Esophagus muscularis mucosa (tissue), 4 donors: ENCODE data around the gene ANKRD60. TPM values are rescaled to one million over a fixed set of nuclear protein-coding genes. Genes with fewer than 3 reads are reported as not detected.

Experiments
- DNase-seq: peaks from one replicate; pipeline ENCODE4 v3.0.0-alpha.2; 2017; ENCODE audit errors: extremely low spot score
- H3K27ac ChIP-seq, 4 donors: fragments of 200-600 bp; sonication (generic); replicated peaks in 1 of 4; 1 replicate in 3 of 4; 2 replicates in 1 of 4; pipeline ENCODE4 v1.5.1; 2016 to 2019; ENCODE audit warnings: mild to moderate bottlenecking in 1 of 4
- H3K27me3 ChIP-seq, 4 donors: fragments of 200-600 bp; sonication (generic); one replicate each; pipeline versions ENCODE4 v1.5.1 to v1.6.0; 2016 to 2019
- H3K36me3 ChIP-seq, 4 donors: fragments of 200-600 bp; sonication (generic); one replicate each; pipeline ENCODE4 v1.5.1; 2016 to 2019
- H3K4me1 ChIP-seq, 4 donors: fragments of 200-600 bp; sonication (generic); one replicate each; pipeline ENCODE4 v1.5.1; 2016 to 2019
- H3K4me3 ChIP-seq, 4 donors: fragments of 200-600 bp; sonication (generic); 1 replicate in 2 of 4; 2 replicates in 2 of 4; pipeline ENCODE4 v1.5.1; 2016 to 2019; ENCODE audit warnings: mild to moderate bottlenecking in 4 of 4, moderate library complexity in 1 of 4
- H3K9me3 ChIP-seq, 4 donors: fragments of 200-600 bp; sonication (generic); 1 replicate in 3 of 4; 2 replicates in 1 of 4; pipeline ENCODE4 v1.5.1; 2016 to 2019
- CTCF ChIP-seq, 3 experiments: fragments of 200-600 bp in 2 of 3; fragments of 450-650 bp in 1 of 3; sonication (generic) in 2 of 3; IDR thresholded peaks; one replicate each; pipeline ENCODE4 v1.5.1; 2017 to 2019; ENCODE audit warnings: antibody characterized with exemption in 3 of 3, mild to moderate bottlenecking in 2 of 3, moderate library complexity in 1 of 3
- EP300 ChIP-seq: sonication (generic); formaldehyde crosslinking; IDR thresholded peaks from one replicate; pipeline ENCODE4 v1.6.1; 2017; ENCODE audit warnings: antibody characterized with exemption
- POLR2A ChIP-seq: fragments of 450-650 bp; IDR thresholded peaks from one replicate; pipeline ENCODE4 v1.6.1; 2017; ENCODE audit warnings: antibody characterized with exemption, moderate library complexity, mild to moderate bottlenecking, low read depth
- POLR2AphosphoS5 ChIP-seq, 2 donors: sonication (generic); formaldehyde crosslinking; IDR thresholded peaks; one replicate each; pipeline ENCODE4 v1.6.1; 2017; ENCODE audit warnings: antibody characterized with exemption in 2 of 2
- WGBS: methylation state at CpG from one replicate; pipeline ENCODE4 v1.1.5; 2018; 5-methylcytosine and 5-hydroxymethylcytosine counted together
- intact Hi-C: fragments of 100-400 bp; cut with DNase I; formaldehyde crosslinking; loops from one replicate; pipeline ENCODE4 v1.15.1; 2023
- total RNA-seq, 4 donors: library from RNA; depleted of rRNA; stranded (reverse); fragments of >200 nt; gene quantifications; one replicate each; pipeline versions ENCODE4 v1.1.0 to v1.2.1, GENCODE V29; 2016

ANKRD60 gene
- total RNA-seq, 4 donors from 2014 or later = not detected

DNA sequence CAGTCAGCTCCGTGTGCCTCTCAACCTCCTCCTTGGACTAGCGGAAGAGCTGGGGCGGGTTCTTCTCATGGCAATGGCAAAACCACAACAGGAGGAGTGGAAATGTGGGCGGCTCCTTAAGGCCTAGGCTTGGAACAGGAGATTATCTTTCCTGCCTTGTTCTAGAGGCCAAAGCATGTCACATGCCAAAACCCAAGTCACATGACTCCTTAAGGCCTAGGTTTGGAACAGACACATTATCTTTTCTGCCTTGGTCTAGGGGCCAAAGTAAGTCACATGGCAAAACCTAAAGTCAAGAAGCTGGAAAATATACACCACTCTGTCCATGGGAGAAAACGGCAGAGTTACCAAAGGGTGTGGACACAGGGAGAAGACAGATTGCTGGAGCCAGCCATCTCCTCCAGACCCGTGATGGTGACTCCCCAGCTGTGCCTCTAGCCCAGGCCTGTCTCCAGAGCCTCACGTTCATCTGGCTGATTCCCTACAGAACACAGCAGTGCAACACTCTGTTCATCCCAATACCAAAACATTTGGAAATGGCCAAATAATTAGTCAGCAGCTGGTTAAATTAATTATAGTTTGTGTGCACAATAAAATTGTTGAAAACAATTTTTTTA, 34.2 kb downstream of the ANKRD60 start:
- no peak for DNase-seq
- Histone ChIP-seq H3K4me1 (no peaks in the 10 kb centered on the region), H3K27ac (no peak overlapping the region), H3K27me3 (peaks cover 0 to 15% (median 0%) of the 10 kb centered on the region in 4 donors), H3K4me3 (no peak overlapping the region), H3K9me3 (no peaks in the 10 kb centered on the region), H3K36me3 (no peaks in the 10 kb centered on the region)
- 57% methylated on average over 6 of the region's 7 CpGs for WGBS
- intact Hi-C loops = loop anchor here (5.0 kb wide), 1 partner anchor 592 kb away; no protein-coding TSS in a partner anchor
- TF ChIP-seq POLR2AphosphoS5 (IDR thresholded peaks at IDR 0.05) (no peak), EP300 (no peak)

GRCh38 chr20:58192567-58192966, 35.9 kb downstream of the ANKRD60 start:
- intact Hi-C loops = loop anchor here (5.0 kb wide), 1 partner anchor 590 kb away; no protein-coding TSS in a partner anchor
- 61% methylated on average over 3 of the region's 5 CpGs for WGBS
- no peak for TF ChIP-seq POLR2AphosphoS5 (IDR thresholded peaks at IDR 0.05)
- TF ChIP-seq CTCF (IDR thresholded peaks at IDR 0.05) = peak; percentile 19 to 56 (median 23)
- H3K4me3 ChIP-seq = no peak overlapping the region
- H3K4me1 ChIP-seq = no peaks in the 10 kb centered on the region
- peaks cover 0 to 15% (median 0%) of the 10 kb centered on the region in 4 donors for H3K27me3 ChIP-seq
- no peaks in the 10 kb centered on the region for H3K9me3 ChIP-seq
- H3K27ac ChIP-seq = no peak overlapping the region
- no peak for DNase-seq
- H3K36me3 ChIP-seq = no peaks in the 10 kb centered on the region

DNA sequence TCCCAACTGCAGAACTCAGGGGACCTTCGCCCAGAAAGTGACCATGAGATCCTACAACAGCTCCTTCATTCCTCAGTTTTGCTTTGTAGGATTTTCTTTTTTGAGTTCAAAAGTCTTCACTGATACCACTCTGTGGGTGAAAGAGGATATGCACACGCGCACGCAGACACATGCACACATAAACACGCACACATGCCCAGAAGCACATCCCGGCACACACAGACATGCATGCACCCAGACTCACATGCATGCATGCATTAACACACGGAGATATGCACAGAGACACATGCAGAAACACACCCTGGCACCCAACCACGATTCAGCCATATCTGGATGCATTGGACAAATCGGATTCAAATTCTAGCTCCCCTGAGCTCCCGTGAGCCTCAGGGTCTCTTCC, 36.4 kb downstream of the ANKRD60 start:
- H3K27me3 ChIP-seq = peaks cover 0 to 15% (median 0%) of the 10 kb centered on the region in 4 donors
- H3K9me3 ChIP-seq = no peaks in the 10 kb centered on the region
- no peak for DNase-seq
- H3K36me3 ChIP-seq = no peaks in the 10 kb centered on the region
- TF ChIP-seq CTCF (IDR thresholded peaks at IDR 0.05) = no peak
- no peak for TF ChIP-seq EP300
- TF ChIP-seq POLR2A = no peak
- TF ChIP-seq POLR2AphosphoS5 (IDR thresholded peaks at IDR 0.05) = no peak
- no peaks in the 10 kb centered on the region for H3K4me1 ChIP-seq
- no peak overlapping the region for H3K4me3 ChIP-seq
- 71% methylated on average over 10 of the region's 10 CpGs for WGBS
- H3K27ac ChIP-seq = no peak overlapping the region
- intact Hi-C loops = loop anchor here (5.0 kb wide), 1 partner anchor 590 kb away; no protein-coding TSS in a partner anchor

DNA sequence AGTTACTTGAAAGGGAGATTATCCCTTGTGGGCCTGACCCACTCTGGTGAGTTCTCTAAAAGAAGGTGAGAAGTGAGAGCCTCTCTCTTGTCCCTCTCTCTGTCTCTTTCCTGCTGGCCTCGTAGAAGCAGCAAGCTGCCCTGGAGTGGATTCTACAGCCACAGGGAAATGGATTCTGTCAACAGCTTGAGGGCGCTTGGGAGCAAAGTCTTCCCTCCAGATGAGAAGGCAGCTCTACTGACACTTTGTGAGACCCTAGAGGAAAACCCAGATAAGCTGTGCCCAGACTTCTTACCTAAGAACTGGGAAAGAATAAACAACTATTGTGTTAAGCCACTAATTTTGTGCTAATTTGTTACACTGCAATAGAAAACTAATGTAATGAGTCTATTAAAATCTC, 39.9 kb downstream of the ANKRD60 start:
- Histone ChIP-seq H3K9me3 (peaks cover 0 to 18% (median 13%) of the 10 kb centered on the region in 4 donors), H3K36me3 (no peaks in the 10 kb centered on the region), H3K4me1 (no peaks in the 10 kb centered on the region), H3K4me3 (no peak overlapping the region), H3K27ac (no peak overlapping the region), H3K27me3 (peaks cover 0 to 15% (median 0%) of the 10 kb centered on the region in 4 donors)
- TF ChIP-seq EP300 (no peak), POLR2AphosphoS5 (IDR thresholded peaks at IDR 0.05) (no peak), POLR2A (no peak), CTCF (IDR thresholded peaks at IDR 0.05) (no peak)
- intact Hi-C loops = no loop called here
- DNase-seq = no peak
- WGBS = 57% methylated on average over 2 of the region's 2 CpGs

DNA sequence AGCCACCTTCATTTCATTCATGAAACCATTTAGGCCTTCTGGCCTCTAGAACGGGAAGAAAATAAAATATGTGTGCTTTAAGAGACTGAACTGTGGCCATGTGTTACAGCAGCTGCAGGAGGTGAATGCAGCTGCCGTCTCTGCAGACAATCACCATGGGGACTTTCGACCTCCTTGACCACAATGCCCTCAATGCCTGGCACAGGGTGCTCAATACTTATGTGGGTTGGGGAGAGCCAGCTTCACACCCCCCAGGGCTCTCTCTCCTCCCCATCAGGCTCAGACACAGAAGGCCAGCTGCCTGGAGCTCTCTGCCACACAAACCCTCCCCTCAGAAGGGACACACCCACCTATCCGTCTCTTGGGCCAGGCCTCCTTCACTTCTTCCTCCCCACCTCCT, 43.5 kb downstream of the ANKRD60 start:
- peaks cover 0 to 20% (median 13%) of the 10 kb centered on the region in 4 donors for H3K9me3 ChIP-seq
- DNase-seq = no peak
- peaks cover 0 to 2% (median 1%) of the 10 kb centered on the region in 4 donors for H3K4me1 ChIP-seq
- intact Hi-C loops = no loop called here
- H3K36me3 ChIP-seq = no peaks in the 10 kb centered on the region
- H3K4me3 ChIP-seq = no peak overlapping the region
- no peak for TF ChIP-seq POLR2AphosphoS5 (IDR thresholded peaks at IDR 0.05)
- TF ChIP-seq EP300 = no peak
- TF ChIP-seq POLR2A = no peak
- no peak for TF ChIP-seq CTCF (IDR thresholded peaks at IDR 0.05)
- H3K27ac ChIP-seq = no peak overlapping the region
- peaks cover 0 to 9% (median 0%) of the 10 kb centered on the region in 4 donors for H3K27me3 ChIP-seq
- WGBS = 92% methylated on average over 4 of the region's 4 CpGs
